Peyer's patch (tissue), 4 donors: ENCODE data around the gene ABHD12.

ENCODE experiments used
- CTCF ChIP-seq, 6 experiments: fragments of 450-650 bp in 4 of 6; fragments of 200-600 bp in 2 of 6; sonication (generic) in 1 of 6; IDR thresholded peaks; one replicate each; pipeline ENCODE4 v1.5.1; 2017 to 2019; ENCODE audit warnings: antibody characterized with exemption in 6 of 6, mild to moderate bottlenecking in 3 of 6, moderate library complexity in 1 of 6
- POLR2A ChIP-seq, 2 donors: fragments of 450-650 bp; IDR thresholded peaks; one replicate each; pipeline ENCODE4 v1.5.1; 2017; ENCODE audit warnings: antibody characterized with exemption in 2 of 2, mild to moderate bottlenecking in 2 of 2, moderate library complexity in 2 of 2

- TF ChIP-seq CTCF (IDR thresholded peaks at IDR 0.05) (no peak), POLR2A (IDR thresholded peaks at IDR 0.05) (no peak)
Observed at GRCh38 chr20:25368526-25368925, 22.1 kb downstream of the ABHD12 start.
